IPS-18a (cell line): ENCODE data around the gene CDCA8.

Experiments
- H3K27ac ChIP-seq: one replicate; pipeline ENCODE4 v1.5.1; 2013; ENCODE audit warnings: low read length
- H3K27me3 ChIP-seq: one replicate; pipeline ENCODE4 v1.6.1; 2013; ENCODE audit warnings: mild to moderate bottlenecking, low read length; ENCODE audit not compliant: control insufficient read depth, insufficient read depth
- H3K36me3 ChIP-seq: one replicate; pipeline ENCODE4 v1.6.1; 2013; ENCODE audit warnings: low read depth, low read length; ENCODE audit not compliant: control insufficient read depth
- H3K4me1 ChIP-seq: one replicate; pipeline ENCODE4 v1.6.1; 2013; ENCODE audit warnings: low read depth, low read length; ENCODE audit not compliant: control insufficient read depth
- H3K4me3 ChIP-seq: one replicate; pipeline ENCODE4 v1.5.1; 2013; ENCODE audit warnings: low read length
- H3K9ac ChIP-seq: one replicate; pipeline ENCODE4 v1.6.1; 2013; ENCODE audit warnings: mild to moderate bottlenecking, low read length, moderate library complexity
- H3K9me3 ChIP-seq: one replicate; pipeline ENCODE4 v1.6.1; 2013; ENCODE audit warnings: low read depth, low read length; ENCODE audit not compliant: control insufficient read depth

Gene CDCA8

GRCh38 chr1:37718901-37719571, 26.7 kb downstream of the CDCA8 start:
- H3K4me3 ChIP-seq = no peak overlapping the region
- no peak overlapping the region for H3K27ac ChIP-seq
- no peaks in the 10 kb centered on the region for H3K4me1 ChIP-seq
- no peaks in the 10 kb centered on the region for H3K9me3 ChIP-seq
- H3K36me3 ChIP-seq = no peaks in the 10 kb centered on the region
- no peak overlapping the region for H3K9ac ChIP-seq
- no peaks in the 10 kb centered on the region for H3K27me3 ChIP-seq

- no peaks in the 10 kb centered on the region for H3K4me1 ChIP-seq
- no peak overlapping the region for H3K27ac ChIP-seq
- H3K27me3 ChIP-seq = no peaks in the 10 kb centered on the region
- H3K36me3 ChIP-seq = no peaks in the 10 kb centered on the region
- H3K9ac ChIP-seq = no peak overlapping the region
- H3K4me3 ChIP-seq = no peak overlapping the region
- H3K9me3 ChIP-seq = no peaks in the 10 kb centered on the region
These were observed 27.4 kb downstream of the CDCA8 start for GRCh38 chr1:37719572-37720195.

- H3K9me3 ChIP-seq = no peaks in the 10 kb centered on the region
- no peak overlapping the region for H3K27ac ChIP-seq
- H3K4me1 ChIP-seq = no peaks in the 10 kb centered on the region
- no peak overlapping the region for H3K9ac ChIP-seq
- no peaks in the 10 kb centered on the region for H3K36me3 ChIP-seq
- H3K27me3 ChIP-seq = no peaks in the 10 kb centered on the region
- H3K4me3 ChIP-seq = no peak overlapping the region
These were observed 28.2 kb downstream of the CDCA8 start for GRCh38 chr1:37720231-37721130.

GRCh38 chr1:37721565-37721964, 29.2 kb downstream of the CDCA8 start:
- Histone ChIP-seq H3K27ac (no peak overlapping the region), H3K4me3 (no peak overlapping the region), H3K9ac (no peak overlapping the region), H3K36me3 (no peaks in the 10 kb centered on the region), H3K4me1 (no peaks in the 10 kb centered on the region), H3K27me3 (no peaks in the 10 kb centered on the region), H3K9me3 (no peaks in the 10 kb centered on the region)

- no peaks in the 10 kb centered on the region for H3K4me1 ChIP-seq
- no peak overlapping the region for H3K27ac ChIP-seq
- H3K27me3 ChIP-seq = no peaks in the 10 kb centered on the region
- H3K9me3 ChIP-seq = no peaks in the 10 kb centered on the region
- no peak overlapping the region for H3K9ac ChIP-seq
- no peak overlapping the region for H3K4me3 ChIP-seq
- no peaks in the 10 kb centered on the region for H3K36me3 ChIP-seq
These were observed 30.1 kb downstream of the CDCA8 start for GRCh38 chr1:37722181-37723071.

GRCh38 chr1:37723072-37723389, 30.7 kb downstream of the CDCA8 start:
- H3K9me3 ChIP-seq = no peaks in the 10 kb centered on the region
- H3K4me1 ChIP-seq = no peaks in the 10 kb centered on the region
- H3K4me3 ChIP-seq = no peak overlapping the region
- H3K36me3 ChIP-seq = no peaks in the 10 kb centered on the region
- H3K27me3 ChIP-seq = no peaks in the 10 kb centered on the region
- no peak overlapping the region for H3K9ac ChIP-seq
- no peak overlapping the region for H3K27ac ChIP-seq

GRCh38 chr1:37723390-37724078, 31.2 kb downstream of the CDCA8 start:
- H3K9me3 ChIP-seq = no peaks in the 10 kb centered on the region
- no peaks in the 10 kb centered on the region for H3K4me1 ChIP-seq
- no peak overlapping the region for H3K9ac ChIP-seq
- H3K4me3 ChIP-seq = no peak overlapping the region
- no peaks in the 10 kb centered on the region for H3K36me3 ChIP-seq
- H3K27ac ChIP-seq = no peak overlapping the region
- H3K27me3 ChIP-seq = no peaks in the 10 kb centered on the region

- Histone ChIP-seq H3K27ac (no peak overlapping the region), H3K36me3 (no peaks in the 10 kb centered on the region), H3K4me3 (no peak overlapping the region), H3K9ac (no peak overlapping the region), H3K9me3 (no peaks in the 10 kb centered on the region), H3K4me1 (no peaks in the 10 kb centered on the region), H3K27me3 (no peaks in the 10 kb centered on the region)
These were observed 32.3 kb downstream of the CDCA8 start for GRCh38 chr1:37724575-37724974.

GRCh38 chr1:37725851-37726613, 33.7 kb downstream of the CDCA8 start:
- H3K4me3 ChIP-seq = no peak overlapping the region
- no peaks in the 10 kb centered on the region for H3K27me3 ChIP-seq
- H3K9ac ChIP-seq = no peak overlapping the region
- no peak overlapping the region for H3K27ac ChIP-seq
- H3K36me3 ChIP-seq = no peaks in the 10 kb centered on the region
- no peaks in the 10 kb centered on the region for H3K9me3 ChIP-seq
- no peaks in the 10 kb centered on the region for H3K4me1 ChIP-seq

GRCh38 chr1:37726751-37727585, 34.7 kb downstream of the CDCA8 start:
- Histone ChIP-seq H3K4me3 (no peak overlapping the region), H3K9ac (no peak overlapping the region), H3K27me3 (no peaks in the 10 kb centered on the region), H3K9me3 (no peaks in the 10 kb centered on the region), H3K4me1 (no peaks in the 10 kb centered on the region), H3K36me3 (no peaks in the 10 kb centered on the region), H3K27ac (no peak overlapping the region)
